Sigmoid colon (tissue), 7 donors: ENCODE measurements around the gene RASGRF2. TPM values are rescaled to one million over a fixed set of nuclear protein-coding genes. Genes with fewer than 3 reads are reported as not detected.

Source experiments
- DNase-seq: peaks from one replicate; pipeline ENCODE4 v3.0.0-alpha.2; 2019
- H3K27ac ChIP-seq, 4 donors: fragments of 200-600 bp; sonication (generic); one replicate each; pipeline ENCODE4 v1.5.1; 2016 to 2019; ENCODE audit warnings: mild to moderate bottlenecking in 1 of 4
- H3K27me3 ChIP-seq, 3 donors: fragments of 200-600 bp; sonication (generic); one replicate each; pipeline ENCODE4 v1.5.1; 2019; ENCODE audit warnings: mild to moderate bottlenecking in 1 of 3
- H3K36me3 ChIP-seq, 4 donors: fragments of 200-600 bp; sonication (generic); one replicate each; pipeline ENCODE4 v1.5.1; 2016 to 2019
- H3K4me1 ChIP-seq, 4 donors: fragments of 200-600 bp; sonication (generic); one replicate each; pipeline ENCODE4 v1.5.1; 2017 to 2019
- H3K4me3 ChIP-seq, 4 donors: fragments of 200-600 bp; sonication (generic); one replicate each; pipeline ENCODE4 v1.5.1; 2017 to 2019; ENCODE audit warnings: mild to moderate bottlenecking in 2 of 4, moderate library complexity in 1 of 4
- H3K9me3 ChIP-seq, 4 donors: fragments of 200-600 bp in 3 of 4; sonication (generic) in 3 of 4; one replicate each; pipeline versions ENCODE4 v1.5.1 to v1.6.1; 2013 to 2019
- EP300 ChIP-seq, 4 donors: sonication (generic); formaldehyde crosslinking; IDR thresholded peaks; one replicate each; pipeline ENCODE4 v1.6.1; 2017; ENCODE audit warnings: antibody characterized with exemption in 4 of 4
- POLR2A ChIP-seq, 2 donors: fragments of 450-650 bp; IDR thresholded peaks; one replicate each; pipeline ENCODE4 v1.6.1; 2016; ENCODE audit warnings: antibody characterized with exemption in 2 of 2, mild to moderate bottlenecking in 2 of 2, moderate library complexity in 2 of 2
- POLR2AphosphoS5 ChIP-seq, 4 donors: sonication (generic); formaldehyde crosslinking; IDR thresholded peaks; one replicate each; pipeline ENCODE4 v1.6.1; 2017; ENCODE audit warnings: antibody characterized with exemption in 4 of 4
- WGBS, 2 donors: extraction: QIAGEN DNeasy Blood & Tissue Kit; methylation state at CpG; one replicate each; pipeline ENCODE4 v1.1.7; 2013; 5-methylcytosine and 5-hydroxymethylcytosine counted together
- intact Hi-C: fragments of 100-400 bp; cut with DNase I; formaldehyde crosslinking; loops from one replicate; pipeline ENCODE4 v1.15.1; 2023
- polyA plus RNA-seq, 3 donors: library from polyadenylated mRNA; stranded (reverse); fragments of 200-250 nt; gene quantifications; one replicate each; pipeline ENCODE4 v1.2.3, GENCODE V29; 2013
- total RNA-seq, 4 donors: library from RNA; depleted of rRNA; stranded (reverse); fragments of >200 nt; gene quantifications; one replicate each; pipeline ENCODE4 v1.1.0, GENCODE V29; 2016
- TF ChIP-seq, protein P1 (sequence below), 4 experiments: fragments of 450-650 bp in 3 of 4; fragments of 200-600 bp in 1 of 4; IDR thresholded peaks; one replicate each; pipeline ENCODE4 v1.5.1; 2016 to 2019; ENCODE audit warnings: antibody characterized with exemption in 4 of 4, mild to moderate bottlenecking in 3 of 4, moderate library complexity in 2 of 4
- donor health status: healthy with polysubstance abuse.
- donor health status: Bipolar disorder and iron deficiency.
- donor health status: healthy.

The RASGRF2 gene
- total and polyA plus RNA-seq, 7 donors: under 0.01 to 9.5 (median 6.8) TPM

- intact Hi-C loops: no loop called here
- TF ChIP-seq, protein P1, sequence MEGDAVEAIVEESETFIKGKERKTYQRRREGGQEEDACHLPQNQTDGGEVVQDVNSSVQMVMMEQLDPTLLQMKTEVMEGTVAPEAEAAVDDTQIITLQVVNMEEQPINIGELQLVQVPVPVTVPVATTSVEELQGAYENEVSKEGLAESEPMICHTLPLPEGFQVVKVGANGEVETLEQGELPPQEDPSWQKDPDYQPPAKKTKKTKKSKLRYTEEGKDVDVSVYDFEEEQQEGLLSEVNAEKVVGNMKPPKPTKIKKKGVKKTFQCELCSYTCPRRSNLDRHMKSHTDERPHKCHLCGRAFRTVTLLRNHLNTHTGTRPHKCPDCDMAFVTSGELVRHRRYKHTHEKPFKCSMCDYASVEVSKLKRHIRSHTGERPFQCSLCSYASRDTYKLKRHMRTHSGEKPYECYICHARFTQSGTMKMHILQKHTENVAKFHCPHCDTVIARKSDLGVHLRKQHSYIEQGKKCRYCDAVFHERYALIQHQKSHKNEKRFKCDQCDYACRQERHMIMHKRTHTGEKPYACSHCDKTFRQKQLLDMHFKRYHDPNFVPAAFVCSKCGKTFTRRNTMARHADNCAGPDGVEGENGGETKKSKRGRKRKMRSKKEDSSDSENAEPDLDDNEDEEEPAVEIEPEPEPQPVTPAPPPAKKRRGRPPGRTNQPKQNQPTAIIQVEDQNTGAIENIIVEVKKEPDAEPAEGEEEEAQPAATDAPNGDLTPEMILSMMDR (IDR thresholded peaks at IDR 0.05): no peak
- TF ChIP-seq POLR2A (IDR thresholded peaks at IDR 0.05) (no peak), POLR2AphosphoS5 (IDR thresholded peaks at IDR 0.05) (no peak), EP300 (IDR thresholded peaks at IDR 0.05) (no peak)
- H3K36me3 ChIP-seq: no peaks in the 10 kb centered on the region
- no peaks in the 10 kb centered on the region for H3K4me1 ChIP-seq
- no peaks in the 10 kb centered on the region for H3K27me3 ChIP-seq
- DNase-seq: no peak
- no peak overlapping the region for H3K27ac ChIP-seq
- no peak overlapping the region for H3K4me3 ChIP-seq
- WGBS, 2 donors: 86 to 96% methylated on average over 6 of the region's 6 CpGs
- peaks cover 0 to 5% (median 0%) of the 10 kb centered on the region in 4 donors for H3K9me3 ChIP-seq
These were observed 196.6 kb downstream of the RASGRF2 start for GRCh38 chr5:81156732-81157131.

DNA sequence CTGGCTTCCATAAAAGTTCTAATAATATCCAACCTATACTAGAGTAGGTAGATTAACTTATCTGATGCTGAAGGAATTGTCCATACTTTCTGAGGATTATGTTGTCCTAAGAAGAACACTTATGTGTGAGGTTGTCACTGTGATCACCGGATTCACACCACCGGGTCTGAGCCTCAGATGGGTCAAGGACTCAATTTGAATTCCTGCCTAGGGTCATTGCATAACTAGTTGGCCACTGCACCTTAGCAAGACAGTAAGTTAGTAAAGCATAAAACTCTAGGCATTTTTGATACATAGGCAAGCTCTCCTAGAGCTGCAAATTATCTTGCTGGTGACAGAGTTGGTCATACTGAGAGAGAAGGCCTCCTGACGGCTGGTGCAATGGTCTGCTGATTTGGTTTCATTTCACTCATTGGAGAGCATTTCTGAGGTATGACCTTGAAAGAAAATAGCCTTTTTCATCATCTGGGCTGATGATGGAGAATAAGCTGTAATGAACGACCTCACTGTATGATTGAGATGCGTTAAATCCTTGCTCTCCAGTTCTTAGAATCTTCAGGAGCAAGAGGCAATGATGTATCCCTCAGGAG is 200.9 kb downstream of the RASGRF2 start:
- no peaks in the 10 kb centered on the region for H3K27me3 ChIP-seq
- TF ChIP-seq POLR2A (IDR thresholded peaks at IDR 0.05) (no peak), POLR2AphosphoS5 (IDR thresholded peaks at IDR 0.05) (no peak), EP300 (IDR thresholded peaks at IDR 0.05) (no peak)
- TF ChIP-seq, protein P1 (IDR thresholded peaks at IDR 0.05): no peak
- no peak for DNase-seq
- no peak overlapping the region for H3K27ac ChIP-seq
- peaks cover 0 to 5% (median 0%) of the 10 kb centered on the region in 4 donors for H3K9me3 ChIP-seq
- peaks cover 0 to 4% (median 0%) of the 10 kb centered on the region in 4 donors for H3K4me1 ChIP-seq
- no peak overlapping the region for H3K4me3 ChIP-seq
- H3K36me3 ChIP-seq: no peaks in the 10 kb centered on the region
- intact Hi-C loops: no loop called here
- 82 to 91% methylated on average over 5 of the region's 5 CpGs for WGBS, 2 donors

GRCh38 chr5:81162501-81162900 is 202.3 kb downstream of the RASGRF2 start:
- intact Hi-C loops: no loop called here
- no peak for TF ChIP-seq POLR2A (IDR thresholded peaks at IDR 0.05)
- no peak for TF ChIP-seq POLR2AphosphoS5 (IDR thresholded peaks at IDR 0.05)
- TF ChIP-seq, protein P1 (IDR thresholded peaks at IDR 0.05): no peak
- TF ChIP-seq EP300 (IDR thresholded peaks at IDR 0.05): no peak

GRCh38 chr5:81163651-81164050 is 203.5 kb downstream of the RASGRF2 start:
- no peak overlapping the region for H3K4me3 ChIP-seq
- intact Hi-C loops: no loop called here
- H3K27ac ChIP-seq: no peak overlapping the region
- 72 to 74% methylated on average over 3 of the region's 3 CpGs for WGBS, 2 donors
- no peak for DNase-seq
- no peaks in the 10 kb centered on the region for H3K9me3 ChIP-seq
- TF ChIP-seq EP300 (IDR thresholded peaks at IDR 0.05): no peak
- TF ChIP-seq POLR2A (IDR thresholded peaks at IDR 0.05): no peak
- TF ChIP-seq, protein P1 (IDR thresholded peaks at IDR 0.05): no peak
- TF ChIP-seq POLR2AphosphoS5 (IDR thresholded peaks at IDR 0.05): no peak
- H3K27me3 ChIP-seq: no peaks in the 10 kb centered on the region
- peaks cover 0 to 29% (median 12%) of the 10 kb centered on the region in 4 donors for H3K4me1 ChIP-seq
- H3K36me3 ChIP-seq: no peaks in the 10 kb centered on the region

More at GRCh38 chr5:81162501-81162900, 202.3 kb downstream of the RASGRF2 start:
- WGBS, 2 donors: 67 to 88% methylated on average over 9 of the region's 9 CpGs
- no peak overlapping the region for H3K27ac ChIP-seq
- H3K4me1 ChIP-seq: peaks cover 0 to 18% (median 9%) of the 10 kb centered on the region in 4 donors
- H3K27me3 ChIP-seq: no peaks in the 10 kb centered on the region
- no peak for DNase-seq
- H3K4me3 ChIP-seq: no peak overlapping the region
- no peaks in the 10 kb centered on the region for H3K9me3 ChIP-seq
- H3K36me3 ChIP-seq: no peaks in the 10 kb centered on the region

- Histone ChIP-seq H3K36me3 (no peaks in the 10 kb centered on the region), H3K9me3 (no peaks in the 10 kb centered on the region), H3K27me3 (no peaks in the 10 kb centered on the region), H3K27ac (no peak overlapping the region), H3K4me3 (no peak overlapping the region), H3K4me1 (peaks cover 0 to 29% (median 12%) of the 10 kb centered on the region in 4 donors)
- 88 to 91% methylated on average over 2 of the region's 2 CpGs for WGBS, 2 donors
- TF ChIP-seq POLR2A (IDR thresholded peaks at IDR 0.05) (no peak), EP300 (IDR thresholded peaks at IDR 0.05) (no peak), POLR2AphosphoS5 (IDR thresholded peaks at IDR 0.05) (no peak)
- TF ChIP-seq, protein P1 (IDR thresholded peaks at IDR 0.05): no peak
- intact Hi-C loops: no loop called here
- DNase-seq: no peak
These were observed 204.3 kb downstream of the RASGRF2 start for GRCh38 chr5:81164476-81164875.
